ENCODE results near the gene TM4SF4. TPM values are rescaled to one million over a fixed set of nuclear protein-coding genes. Genes with fewer than 3 reads are reported as not detected.

The TM4SF4 gene
- total RNA-seq, 1 donor from 2014 or later, result not detected

GRCh38 chr3:149481056-149481455 lies 6.6 kb downstream of the TM4SF4 start:
- Histone ChIP-seq H3K36me3 (no peaks in the 10 kb centered on the region), H3K4me3 (no peak overlapping the region), H3K79me2 (ENCODE audit: low read depth) (no peaks in the 10 kb centered on the region), H3K4me1 (no peaks in the 10 kb centered on the region), H3K27ac (no peak overlapping the region), H3K4me2 (no peak overlapping the region), H3K9me3 (ENCODE audit: low read depth) (no peaks in the 10 kb centered on the region), H3K9ac (no peak overlapping the region), H2AFZ (replicated peaks) (no peak overlapping the region), H3F3A (ENCODE audit: low read depth) (no peaks in the 10 kb centered on the region), H3K27me3 (no peaks in the 10 kb centered on the region), H4K20me1 (ENCODE audit: low read depth) (no peaks in the 10 kb centered on the region)
- DNase-seq (ENCODE audit: low spot score), result no peak
- H3K4me3 Mint-ChIP-seq, result no peak overlapping the region
- H3K9me3 Mint-ChIP-seq, result no peaks in the 10 kb centered on the region
- no peaks in the 10 kb centered on the region for H3K36me3 Mint-ChIP-seq
- peaks cover 4% of the 10 kb centered on the region for H3K4me1 Mint-ChIP-seq
- no peak for TF ChIP-seq CTCF (IDR thresholded peaks at IDR 0.05)
- TF ChIP-seq EZH2phosphoT487 (IDR thresholded peaks at IDR 0.05), result no peak
- no peak for TF ChIP-seq EZH2 (IDR thresholded peaks at IDR 0.05)
- no peak overlapping the region for H3K27ac Mint-ChIP-seq
- H3K27me3 Mint-ChIP-seq (ENCODE audit: insufficient read depth, low read depth), result no peaks in the 10 kb centered on the region

- Histone ChIP-seq H3K4me1 (no peaks in the 10 kb centered on the region), H3K4me3 (no peak overlapping the region), H2AFZ (replicated peaks) (no peak overlapping the region), H3K36me3 (no peaks in the 10 kb centered on the region), H3K79me2 (ENCODE audit: low read depth) (no peaks in the 10 kb centered on the region), H3K27me3 (no peaks in the 10 kb centered on the region), H3K9ac (no peak overlapping the region), H3K4me2 (no peak overlapping the region), H4K20me1 (ENCODE audit: low read depth) (no peaks in the 10 kb centered on the region), H3K27ac (no peak overlapping the region), H3K9me3 (ENCODE audit: low read depth) (no peaks in the 10 kb centered on the region), H3F3A (ENCODE audit: low read depth) (no peaks in the 10 kb centered on the region)
- DNase-seq (ENCODE audit: low spot score), result no peak
- Mint-ChIP-seq H3K4me1 (peaks cover 4% of the 10 kb centered on the region), H3K36me3 (no peaks in the 10 kb centered on the region), H3K4me3 (no peak overlapping the region), H3K9me3 (no peaks in the 10 kb centered on the region), H3K27ac (no peak overlapping the region), H3K27me3 (ENCODE audit: insufficient read depth, low read depth) (no peaks in the 10 kb centered on the region)
- TF ChIP-seq CTCF (IDR thresholded peaks at IDR 0.05), result no peak
Measured at GRCh38 chr3:149481491-149481890, 7.0 kb downstream of the TM4SF4 start.

- Mint-ChIP-seq H3K4me1 (no peaks in the 10 kb centered on the region), H3K4me3 (no peak overlapping the region), H3K9me3 (no peaks in the 10 kb centered on the region), H3K27me3 (ENCODE audit: insufficient read depth, low read depth) (peaks cover 4% of the 10 kb centered on the region), H3K36me3 (no peaks in the 10 kb centered on the region), H3K27ac (no peak overlapping the region)
- Histone ChIP-seq H3K4me1 (no peaks in the 10 kb centered on the region), H3F3A (ENCODE audit: low read depth) (no peaks in the 10 kb centered on the region), H3K27ac (no peak overlapping the region), H3K36me3 (no peaks in the 10 kb centered on the region), H3K4me3 (no peak overlapping the region), H3K4me2 (no peak overlapping the region), H3K79me2 (ENCODE audit: low read depth) (no peaks in the 10 kb centered on the region), H3K9me3 (ENCODE audit: low read depth) (no peaks in the 10 kb centered on the region), H2AFZ (replicated peaks) (no peak overlapping the region), H4K20me1 (ENCODE audit: low read depth) (no peaks in the 10 kb centered on the region), H3K27me3 (no peaks in the 10 kb centered on the region), H3K9ac (no peak overlapping the region)
- DNase-seq (ENCODE audit: low spot score), result no peak
- TF ChIP-seq CTCF (IDR thresholded peaks at IDR 0.05) (no peak), EZH2phosphoT487 (IDR thresholded peaks at IDR 0.05) (no peak), EZH2 (IDR thresholded peaks at IDR 0.05) (no peak)
Measured at GRCh38 chr3:149486726-149487125, 12.2 kb downstream of the TM4SF4 start.
